IPS-15b (cell line): Measurements from ENCODE around the gene ZNF365.

Experiments
- H3K27me3 ChIP-seq: one replicate; pipeline ENCODE4 v1.6.1; 2013; ENCODE audit warnings: low read length; ENCODE audit not compliant: control insufficient read depth, insufficient read depth
- H3K36me3 ChIP-seq: one replicate; pipeline ENCODE4 v1.6.1; 2013; ENCODE audit warnings: low read length; ENCODE audit not compliant: control insufficient read depth, insufficient read depth
- H3K4me1 ChIP-seq: one replicate; pipeline ENCODE4 v1.6.1; 2013; ENCODE audit warnings: mild to moderate bottlenecking, low read length; ENCODE audit not compliant: control insufficient read depth, insufficient read depth
- H3K4me3 ChIP-seq: one replicate; pipeline ENCODE4 v1.5.1; 2013; ENCODE audit warnings: low read depth, low read length
- H3K9ac ChIP-seq: one replicate; pipeline ENCODE4 v1.6.1; 2013; ENCODE audit warnings: low read depth, mild to moderate bottlenecking, low read length
- H3K9me3 ChIP-seq: one replicate; pipeline ENCODE4 v1.6.1; 2013; ENCODE audit warnings: mild to moderate bottlenecking, low read length; ENCODE audit not compliant: control insufficient read depth, insufficient read depth

Gene ZNF365

GRCh38 chr10:62379394-62379793, 5.2 kb downstream of the ZNF365 start:
- Histone ChIP-seq H3K9ac (no peak overlapping the region), H3K4me3 (no peak overlapping the region), H3K27me3 (peaks cover 18% of the 10 kb centered on the region), H3K36me3 (no peaks in the 10 kb centered on the region), H3K9me3 (no peaks in the 10 kb centered on the region), H3K4me1 (no peaks in the 10 kb centered on the region)

- Histone ChIP-seq H3K27me3 (peaks cover 11% of the 10 kb centered on the region), H3K36me3 (no peaks in the 10 kb centered on the region), H3K9ac (no peak overlapping the region), H3K4me3 (no peak overlapping the region), H3K9me3 (no peaks in the 10 kb centered on the region), H3K4me1 (no peaks in the 10 kb centered on the region)
These were observed 5.8 kb downstream of the ZNF365 start for GRCh38 chr10:62380016-62380415.

- no peaks in the 10 kb centered on the region for H3K36me3 ChIP-seq
- no peaks in the 10 kb centered on the region for H3K4me1 ChIP-seq
- peaks cover 2% of the 10 kb centered on the region for H3K27me3 ChIP-seq
- H3K4me3 ChIP-seq: no peak overlapping the region
- no peak overlapping the region for H3K9ac ChIP-seq
- H3K9me3 ChIP-seq: no peaks in the 10 kb centered on the region
These were observed 7.4 kb downstream of the ZNF365 start for GRCh38 chr10:62381385-62382102.

- Histone ChIP-seq H3K4me1 (no peaks in the 10 kb centered on the region), H3K4me3 (no peak overlapping the region), H3K27me3 (no peaks in the 10 kb centered on the region), H3K9ac (no peak overlapping the region), H3K36me3 (no peaks in the 10 kb centered on the region), H3K9me3 (no peaks in the 10 kb centered on the region)
These were observed 8.7 kb downstream of the ZNF365 start for GRCh38 chr10:62382831-62383230.

- Histone ChIP-seq H3K4me3 (no peak overlapping the region), H3K9ac (no peak overlapping the region)
These were observed 9.9 kb downstream of the ZNF365 start for GRCh38 chr10:62384057-62384446.

GRCh38 chr10:62384447-62385081, 10.4 kb downstream of the ZNF365 start:
- H3K9ac ChIP-seq: no peak overlapping the region
- no peaks in the 10 kb centered on the region for H3K9me3 ChIP-seq
- H3K4me1 ChIP-seq: peaks cover 2% of the 10 kb centered on the region
- no peaks in the 10 kb centered on the region for H3K27me3 ChIP-seq
- H3K4me3 ChIP-seq: no peak overlapping the region
- no peaks in the 10 kb centered on the region for H3K36me3 ChIP-seq

More at GRCh38 chr10:62384057-62384446, 9.9 kb downstream of the ZNF365 start:
- Histone ChIP-seq H3K27me3 (no peaks in the 10 kb centered on the region), H3K9me3 (no peaks in the 10 kb centered on the region), H3K36me3 (no peaks in the 10 kb centered on the region), H3K4me1 (peaks cover 2% of the 10 kb centered on the region)

GRCh38 chr10:62386356-62387320, 12.5 kb downstream of the ZNF365 start:
- Histone ChIP-seq H3K4me1 (peaks cover 2% of the 10 kb centered on the region), H3K9me3 (no peaks in the 10 kb centered on the region), H3K27me3 (no peaks in the 10 kb centered on the region), H3K36me3 (no peaks in the 10 kb centered on the region), H3K4me3 (no peak overlapping the region), H3K9ac (no peak overlapping the region)

- Histone ChIP-seq H3K27me3 (no peaks in the 10 kb centered on the region), H3K9me3 (no peaks in the 10 kb centered on the region), H3K4me3 (no peak overlapping the region), H3K9ac (no peak overlapping the region), H3K4me1 (peaks cover 2% of the 10 kb centered on the region), H3K36me3 (no peaks in the 10 kb centered on the region)
These were observed 14.2 kb downstream of the ZNF365 start for GRCh38 chr10:62388328-62388727.

- Histone ChIP-seq H3K4me3 (no peak overlapping the region), H3K4me1 (peaks cover 2% of the 10 kb centered on the region), H3K9me3 (no peaks in the 10 kb centered on the region), H3K27me3 (no peaks in the 10 kb centered on the region), H3K36me3 (no peaks in the 10 kb centered on the region), H3K9ac (no peak overlapping the region)
These were observed 16.5 kb downstream of the ZNF365 start for GRCh38 chr10:62390497-62391176.

GRCh38 chr10:62393237-62393636, 19.1 kb downstream of the ZNF365 start:
- Histone ChIP-seq H3K27me3 (no peaks in the 10 kb centered on the region), H3K36me3 (no peaks in the 10 kb centered on the region), H3K4me1 (peaks cover under 1% of the 10 kb centered on the region), H3K9me3 (no peaks in the 10 kb centered on the region), H3K9ac (no peak overlapping the region), H3K4me3 (no peak overlapping the region)

- H3K4me1 ChIP-seq: no peaks in the 10 kb centered on the region
These were observed 20.4 kb downstream of the ZNF365 start for GRCh38 chr10:62394556-62395018.

More at GRCh38 chr10:62394556-62395018, 20.4 kb downstream of the ZNF365 start:
- no peaks in the 10 kb centered on the region for H3K9me3 ChIP-seq
- no peak overlapping the region for H3K4me3 ChIP-seq
- no peak overlapping the region for H3K9ac ChIP-seq
- no peaks in the 10 kb centered on the region for H3K36me3 ChIP-seq
- no peaks in the 10 kb centered on the region for H3K27me3 ChIP-seq
